Keratinocyte (primary cell): ENCODE measurements around the gene EVI5.
"Not testable (repeated sequence)": the region's sequence is repeated elsewhere in the genome, so short reads cannot be mapped to it uniquely, and the experiment has no call there.

ENCODE experiments used
- EZH2 ChIP-seq: IDR thresholded peaks from one replicate; pipeline ENCODE4 v1.6.1; 2012; ENCODE audit warnings: inconsistent platforms, mild to moderate bottlenecking, low read length, moderate library complexity
- TF ChIP-seq, protein P1 (sequence below), 3 experiments: IDR thresholded peaks in 1 of 3; conservative IDR thresholded peaks in 1 of 3; optimal IDR thresholded peaks in 1 of 3; 2 replicates in 2 of 3; 3 replicates in 1 of 3; pipeline versions ENCODE3 to v1.5.1; 2011; ENCODE audit warnings: low read length in 3 of 3, mild to moderate bottlenecking in 3 of 3, moderate library complexity in 2 of 3, control low read depth in 1 of 3, inconsistent platforms in 1 of 3; ENCODE audit not compliant: insufficient read depth in 2 of 3; ENCODE audit errors: extremely low read depth in 1 of 3

DNA sequence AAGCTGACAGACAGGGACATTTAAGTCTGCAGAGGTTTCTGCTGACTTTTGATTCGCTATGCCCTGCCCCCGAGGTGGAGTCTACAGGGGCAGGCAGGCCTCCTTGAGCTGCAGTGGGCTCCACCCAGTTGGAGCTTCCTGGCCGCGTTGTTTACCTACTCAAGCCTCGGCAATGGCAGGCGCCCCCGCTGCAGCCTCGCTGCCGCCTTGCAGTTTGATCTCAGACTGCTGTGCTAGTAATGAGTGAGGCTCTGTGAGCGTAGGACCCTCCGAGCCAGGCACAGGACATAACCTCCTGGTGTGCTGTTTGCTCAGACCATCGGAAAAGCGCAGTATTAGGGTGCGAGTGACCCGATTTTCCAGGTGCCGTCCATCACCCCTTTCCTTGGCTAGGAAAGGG, 149.7 kb downstream of the EVI5 start:
- TF ChIP-seq, protein P1, sequence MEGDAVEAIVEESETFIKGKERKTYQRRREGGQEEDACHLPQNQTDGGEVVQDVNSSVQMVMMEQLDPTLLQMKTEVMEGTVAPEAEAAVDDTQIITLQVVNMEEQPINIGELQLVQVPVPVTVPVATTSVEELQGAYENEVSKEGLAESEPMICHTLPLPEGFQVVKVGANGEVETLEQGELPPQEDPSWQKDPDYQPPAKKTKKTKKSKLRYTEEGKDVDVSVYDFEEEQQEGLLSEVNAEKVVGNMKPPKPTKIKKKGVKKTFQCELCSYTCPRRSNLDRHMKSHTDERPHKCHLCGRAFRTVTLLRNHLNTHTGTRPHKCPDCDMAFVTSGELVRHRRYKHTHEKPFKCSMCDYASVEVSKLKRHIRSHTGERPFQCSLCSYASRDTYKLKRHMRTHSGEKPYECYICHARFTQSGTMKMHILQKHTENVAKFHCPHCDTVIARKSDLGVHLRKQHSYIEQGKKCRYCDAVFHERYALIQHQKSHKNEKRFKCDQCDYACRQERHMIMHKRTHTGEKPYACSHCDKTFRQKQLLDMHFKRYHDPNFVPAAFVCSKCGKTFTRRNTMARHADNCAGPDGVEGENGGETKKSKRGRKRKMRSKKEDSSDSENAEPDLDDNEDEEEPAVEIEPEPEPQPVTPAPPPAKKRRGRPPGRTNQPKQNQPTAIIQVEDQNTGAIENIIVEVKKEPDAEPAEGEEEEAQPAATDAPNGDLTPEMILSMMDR (optimal IDR thresholded peaks at IDR 0.05 in 1 of 3, IDR thresholded peaks at IDR 0.05 in 1 of 3, conservative IDR thresholded peaks at IDR 0.05 in 1 of 3; ENCODE audit: extremely low read depth in 1 of 3, insufficient read depth in 2 of 3, low read length in 3 of 3), result not testable (repeated sequence)
- not testable (repeated sequence) for TF ChIP-seq EZH2
